AG09309 (cell line): Measurements from ENCODE around the gene PLSCR3.

ENCODE experiments used
- DNase-seq: peaks from one replicate; pipeline ENCODE4 v3.0.0-alpha.2; 2010; ENCODE audit warnings: low read depth
- H3K4me3 ChIP-seq: 2 replicates; pipeline ENCODE4 v1.5.1; 2011; ENCODE audit warnings: mild to moderate bottlenecking, low read depth, low read length, moderate library complexity; ENCODE audit not compliant: control insufficient read depth
- TF ChIP-seq, protein P1 (sequence below): IDR thresholded peaks from 2 replicates; pipeline ENCODE4 v1.5.1; 2011; ENCODE audit warnings: mild to moderate bottlenecking, low read depth, low read length, inconsistent platforms; ENCODE audit not compliant: insufficient read depth, control insufficient read depth; ENCODE audit errors: missing control alignments

Gene PLSCR3

DNA sequence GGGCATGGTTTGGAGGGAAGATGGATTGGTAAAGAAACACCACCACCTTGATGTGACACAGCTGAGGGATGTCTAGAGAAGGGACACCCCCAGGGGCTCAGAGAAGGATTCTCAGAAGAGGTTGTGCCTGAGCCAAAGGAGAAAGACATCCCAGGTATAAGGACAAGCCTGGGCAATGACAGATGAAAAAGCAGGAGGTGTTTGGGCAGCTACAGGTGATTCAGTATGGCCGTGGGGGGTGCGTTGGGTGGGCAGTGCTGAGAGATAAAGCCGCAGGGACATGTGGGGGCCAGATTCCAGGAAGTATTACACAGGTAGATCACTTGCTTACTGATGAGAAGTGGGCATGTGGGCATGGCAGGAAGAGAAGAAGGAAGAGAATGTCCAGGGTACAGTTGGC is 32.4 kb downstream of the PLSCR3 start:
- TF ChIP-seq, protein P1, sequence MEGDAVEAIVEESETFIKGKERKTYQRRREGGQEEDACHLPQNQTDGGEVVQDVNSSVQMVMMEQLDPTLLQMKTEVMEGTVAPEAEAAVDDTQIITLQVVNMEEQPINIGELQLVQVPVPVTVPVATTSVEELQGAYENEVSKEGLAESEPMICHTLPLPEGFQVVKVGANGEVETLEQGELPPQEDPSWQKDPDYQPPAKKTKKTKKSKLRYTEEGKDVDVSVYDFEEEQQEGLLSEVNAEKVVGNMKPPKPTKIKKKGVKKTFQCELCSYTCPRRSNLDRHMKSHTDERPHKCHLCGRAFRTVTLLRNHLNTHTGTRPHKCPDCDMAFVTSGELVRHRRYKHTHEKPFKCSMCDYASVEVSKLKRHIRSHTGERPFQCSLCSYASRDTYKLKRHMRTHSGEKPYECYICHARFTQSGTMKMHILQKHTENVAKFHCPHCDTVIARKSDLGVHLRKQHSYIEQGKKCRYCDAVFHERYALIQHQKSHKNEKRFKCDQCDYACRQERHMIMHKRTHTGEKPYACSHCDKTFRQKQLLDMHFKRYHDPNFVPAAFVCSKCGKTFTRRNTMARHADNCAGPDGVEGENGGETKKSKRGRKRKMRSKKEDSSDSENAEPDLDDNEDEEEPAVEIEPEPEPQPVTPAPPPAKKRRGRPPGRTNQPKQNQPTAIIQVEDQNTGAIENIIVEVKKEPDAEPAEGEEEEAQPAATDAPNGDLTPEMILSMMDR: no peak
- no peak for DNase-seq
- no peak overlapping the region for H3K4me3 ChIP-seq

DNA sequence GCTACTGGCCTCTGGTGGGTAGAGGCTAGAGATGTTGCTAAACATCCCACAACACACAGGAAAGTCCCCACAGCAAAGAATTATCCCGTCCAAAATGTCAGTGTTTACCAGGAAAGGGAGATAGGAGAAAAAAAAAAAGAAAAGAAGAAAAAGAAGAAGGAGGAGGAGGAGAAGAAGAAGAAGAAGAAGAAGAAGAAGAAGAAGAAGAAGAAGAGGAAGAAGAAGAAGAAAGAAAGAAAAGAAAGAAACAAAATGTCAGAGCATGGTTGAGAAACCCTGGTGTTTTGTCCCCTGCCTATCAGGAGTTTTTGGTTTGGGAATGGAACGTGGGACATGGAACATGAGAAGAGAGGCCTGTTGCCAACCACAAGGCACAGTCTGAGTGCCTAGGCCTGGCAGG is 36.9 kb downstream of the PLSCR3 start:
- H3K4me3 ChIP-seq: no peak overlapping the region
- TF ChIP-seq, protein P1: no peak
- DNase-seq: no peak

DNA sequence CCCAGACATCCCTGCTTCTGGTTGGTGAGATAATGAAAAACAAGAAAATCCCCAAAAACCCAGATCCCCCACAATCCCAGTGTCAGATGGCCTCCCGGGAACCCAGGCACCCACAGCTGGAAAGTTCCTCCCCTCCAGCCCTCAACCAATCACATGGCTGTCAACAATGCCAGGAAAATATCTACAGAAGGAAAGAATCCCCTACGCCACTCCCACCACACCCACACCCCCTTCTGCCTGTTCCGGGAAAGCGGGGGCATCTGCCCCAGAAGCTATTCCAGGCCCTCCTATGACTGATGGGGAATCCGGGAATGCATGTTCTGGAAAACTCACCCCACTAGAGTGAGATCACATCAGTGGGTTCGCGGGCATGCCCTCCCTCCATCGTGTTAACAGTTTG is 37.6 kb downstream of the PLSCR3 start:
- H3K4me3 ChIP-seq: no peak overlapping the region
- TF ChIP-seq, protein P1: no peak
- no peak for DNase-seq

DNA sequence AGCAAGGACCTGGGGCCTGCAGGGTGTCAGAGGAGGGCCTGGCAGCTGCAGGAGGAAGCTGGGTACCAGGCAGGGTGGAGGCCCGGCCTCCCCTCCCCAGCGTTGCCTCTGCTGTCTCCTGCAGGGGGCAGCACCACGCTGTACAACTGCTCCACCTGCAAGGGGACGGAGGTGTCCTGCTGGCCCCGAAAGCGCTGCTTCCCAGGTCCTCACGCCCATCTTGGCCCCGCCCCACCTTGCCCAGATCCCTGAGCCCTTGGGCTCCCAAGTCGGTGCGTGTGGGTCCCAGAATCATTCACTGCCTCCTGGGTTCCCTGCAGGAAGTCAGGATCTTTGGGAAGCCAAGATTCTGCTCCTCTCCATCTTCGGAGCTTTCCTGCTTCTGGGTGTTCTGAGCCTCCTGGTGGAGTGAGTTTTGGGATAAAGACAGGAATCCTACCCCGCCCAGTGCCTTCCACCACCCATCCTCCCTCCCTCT is 38.2 kb downstream of the PLSCR3 start:
- H3K4me3 ChIP-seq: no peak overlapping the region
- no peak for DNase-seq
- TF ChIP-seq, protein P1: peak; percentile 89

DNA sequence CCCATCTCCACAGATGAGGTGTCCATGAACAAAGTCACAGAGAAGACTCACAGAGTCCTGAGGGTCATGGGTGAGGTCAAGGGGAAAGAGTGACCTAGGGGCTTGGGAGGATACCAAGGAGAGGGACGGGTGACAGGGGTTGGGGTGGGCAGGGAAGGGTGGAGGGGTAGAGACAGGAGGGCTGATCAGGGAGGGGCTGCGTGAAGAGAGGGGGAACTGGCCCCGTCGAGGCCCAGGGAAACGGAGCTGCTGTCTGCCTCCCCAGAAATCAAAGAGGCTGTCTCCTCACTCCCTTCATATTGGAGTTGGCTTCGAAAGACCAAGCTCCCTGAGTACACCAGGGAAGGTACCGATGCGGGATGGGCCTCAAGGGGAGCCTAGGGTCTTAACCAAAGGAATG is 38.8 kb downstream of the PLSCR3 start:
- no peak for DNase-seq
- H3K4me3 ChIP-seq: no peak overlapping the region
- TF ChIP-seq, protein P1: no peak

DNA sequence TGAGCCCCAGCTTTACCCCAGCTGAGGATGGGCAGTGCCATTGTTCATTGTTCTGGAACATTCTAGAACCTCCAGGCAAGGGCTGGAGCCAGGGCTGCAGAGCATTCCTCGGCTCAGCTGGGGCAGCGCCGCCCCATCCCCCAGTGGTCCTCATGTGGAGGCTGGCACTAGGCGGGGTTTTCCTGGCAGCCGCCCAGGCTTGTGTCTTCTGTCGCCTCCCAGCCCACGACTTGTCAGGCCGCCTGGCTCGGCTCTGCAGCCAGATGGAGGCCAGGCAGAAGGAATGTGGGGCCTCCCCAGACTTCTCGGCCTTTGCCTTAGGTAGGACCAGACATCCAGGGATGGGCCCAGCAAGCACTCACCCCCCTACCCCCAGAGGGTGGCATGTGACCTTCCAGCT is 39.3 kb downstream of the PLSCR3 start, which contains the start of gene TMEM95:
TSS of gene TMEM95 (plus strand) at position 104 of the 400 bp plus-strand sequence. CDS start at position 153, 49 bp downstream.
- DNase-seq: no peak
- TF ChIP-seq, protein P1: no peak

DNA sequence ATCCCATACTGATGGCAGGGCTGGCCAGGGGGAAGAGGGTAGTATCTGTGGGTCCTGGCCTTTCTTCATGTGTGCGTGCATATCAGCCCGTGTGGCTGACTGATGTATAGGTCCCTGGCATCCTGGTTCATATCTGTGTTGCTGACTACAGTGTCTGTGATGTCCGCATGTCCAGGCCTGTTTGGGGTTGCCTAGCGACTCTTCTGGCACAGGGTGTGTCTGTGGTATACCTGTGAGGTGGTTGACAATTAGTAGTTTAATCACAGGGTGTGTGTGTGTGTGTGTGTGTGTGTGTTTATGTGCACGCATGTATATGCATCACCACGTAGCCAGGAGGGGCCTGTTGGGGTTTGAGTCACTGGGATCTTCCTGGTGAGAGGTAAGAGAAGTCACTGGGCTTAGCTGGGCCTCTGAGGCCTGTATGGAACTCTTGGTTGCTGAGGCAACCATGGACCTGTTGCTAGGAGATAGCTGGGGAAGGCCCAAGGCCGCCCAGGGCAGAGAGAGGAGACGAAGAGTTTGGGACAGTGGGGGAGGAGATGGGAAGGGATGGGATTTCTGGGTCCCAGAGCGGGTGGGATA is 40.0 kb downstream of the PLSCR3 start:
- TF ChIP-seq, protein P1: no peak
- DNase-seq: no peak
- H3K4me3 ChIP-seq: peak overlapping the region; percentile 7; the same call in 1 of the 2 replicates

More for the DNA sequence above, 39.3 kb downstream of the PLSCR3 start, which contains the start of gene TMEM95:
- H3K4me3 ChIP-seq: peak within 1 kb of the TSS; percentile 7; the same call in 1 of the 2 replicates
